GM21423 (cell line): ENCODE measurements around the gene PCP4L1.
"Not testable (repeated sequence)": the region's sequence is repeated elsewhere in the genome, so short reads cannot be mapped to it uniquely, and the experiment has no call there.

ENCODE experiments used
- ATAC-seq: cut with Tn5 transposase; IDR thresholded peaks from one replicate; pipeline ENCODE4 v1.9.1; 2021; ENCODE audit warnings: mild to moderate bottlenecking, moderate library complexity; ENCODE audit not compliant: unreplicated experiment

The PCP4L1 gene

DNA sequence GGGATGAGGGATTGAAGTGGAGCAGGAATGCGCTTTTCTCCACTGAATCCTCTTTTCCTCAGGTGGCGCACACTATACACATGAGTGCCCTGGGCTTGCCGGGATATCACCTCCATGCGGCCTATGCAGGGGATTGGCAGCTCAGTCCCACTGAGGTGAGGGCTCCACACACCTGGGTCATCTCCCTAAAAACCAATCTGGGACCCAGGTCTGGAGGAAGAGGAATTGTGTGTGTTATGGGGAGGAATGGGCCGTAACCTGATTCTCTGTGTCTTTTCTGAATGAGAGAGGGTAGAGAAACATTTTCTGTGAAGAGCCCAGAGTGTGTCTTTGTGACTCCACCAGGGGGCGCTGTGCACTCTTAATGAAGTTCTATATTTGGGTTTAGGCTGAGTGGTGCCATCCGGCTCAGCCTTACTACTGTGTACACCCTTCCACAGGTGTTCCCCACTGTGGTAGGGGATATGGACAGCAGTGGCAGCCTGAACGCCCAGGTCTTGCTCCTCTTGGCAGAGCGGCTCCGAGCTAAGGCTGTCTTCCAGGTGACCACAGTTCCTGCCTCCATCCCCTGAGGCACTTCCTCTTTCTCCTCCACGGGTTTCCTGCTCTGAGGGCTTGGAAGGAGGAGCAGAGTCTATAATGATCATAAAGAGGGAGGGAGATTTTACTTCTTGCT, 31.2 kb upstream of the PCP4L1 start:
- peak; percentile 39 for ATAC-seq

DNA sequence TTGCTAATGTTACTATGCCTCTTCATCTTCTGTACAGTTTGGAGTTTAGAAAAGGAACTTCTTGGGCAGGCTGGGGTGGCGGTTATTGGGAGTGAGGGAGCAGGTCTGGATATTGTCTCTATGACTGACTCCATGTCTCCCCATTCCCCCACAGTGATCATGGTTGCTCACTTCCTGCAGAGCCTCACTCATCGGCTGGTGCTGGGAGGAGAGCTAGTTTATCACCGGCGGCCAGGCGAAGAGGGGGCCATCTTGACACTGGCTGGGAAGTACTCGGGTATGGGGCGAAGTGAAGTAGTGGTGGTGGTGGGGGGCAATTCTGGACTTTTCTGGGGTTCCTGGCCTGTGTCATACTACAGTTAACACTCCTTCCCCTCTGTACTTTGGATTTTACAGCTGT, 30.5 kb upstream of the PCP4L1 start:
- ATAC-seq = no peak

DNA sequence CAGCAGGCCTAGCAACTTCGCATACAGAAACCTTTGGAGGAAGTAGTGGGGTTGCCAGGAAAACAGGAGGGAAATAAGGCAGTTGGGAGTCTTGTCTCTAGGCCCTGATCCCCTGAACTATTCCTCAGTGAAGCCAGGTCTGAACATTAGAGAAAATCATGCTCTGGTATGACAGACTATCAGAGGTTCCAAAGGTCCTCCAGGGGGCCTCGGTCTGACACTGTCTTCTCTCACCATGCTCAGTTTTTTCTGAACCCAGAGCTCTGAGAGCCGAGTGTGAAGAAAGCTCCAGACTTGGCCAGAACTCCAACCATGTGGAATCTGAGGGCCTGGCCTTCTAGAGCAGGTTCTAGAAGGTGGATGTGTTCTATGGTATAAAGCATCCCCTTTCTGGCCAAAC, 28.6 kb upstream of the PCP4L1 start:
- no peak for ATAC-seq

DNA sequence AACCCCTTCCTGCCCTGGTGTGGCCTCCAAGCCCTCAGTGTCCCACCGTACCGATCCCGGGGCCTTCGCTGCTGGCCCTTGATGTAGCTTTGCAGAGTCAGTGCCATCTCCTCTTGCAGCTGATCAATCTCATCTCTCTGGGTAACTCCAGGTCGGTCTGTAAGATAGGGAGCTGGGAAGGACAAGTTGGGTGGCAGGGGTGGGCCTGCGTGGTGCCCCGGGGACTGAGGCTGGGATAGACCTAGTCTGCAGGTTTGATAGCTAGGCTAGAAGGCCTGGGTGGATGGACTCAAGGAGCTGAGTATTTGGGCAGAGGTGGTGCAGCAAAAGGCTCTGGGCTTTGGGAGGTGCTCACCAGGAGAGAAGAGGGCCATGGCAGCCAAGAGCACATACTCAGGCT, 27.8 kb upstream of the PCP4L1 start:
- no peak for ATAC-seq

DNA sequence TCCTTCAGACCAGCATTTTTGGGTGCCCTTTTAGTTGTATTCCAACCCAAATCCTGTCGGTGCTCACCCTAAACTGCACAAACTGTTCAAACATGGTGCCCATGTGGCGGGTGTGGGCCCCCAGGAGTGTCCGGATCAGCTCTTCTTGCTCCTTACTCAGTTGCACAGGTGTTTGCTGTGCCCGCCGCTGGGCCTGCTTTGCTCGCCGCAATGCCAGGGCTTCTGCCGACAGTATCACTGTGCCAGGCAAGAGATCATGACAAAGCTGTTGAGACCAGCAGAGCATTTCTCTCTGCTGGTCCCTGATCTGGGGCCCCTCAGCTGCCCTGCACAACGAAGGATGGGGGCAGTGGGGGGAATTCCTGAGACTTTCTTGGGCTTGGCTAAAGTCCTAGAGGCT, 25.4 kb upstream of the PCP4L1 start:
- ATAC-seq = no peak

DNA sequence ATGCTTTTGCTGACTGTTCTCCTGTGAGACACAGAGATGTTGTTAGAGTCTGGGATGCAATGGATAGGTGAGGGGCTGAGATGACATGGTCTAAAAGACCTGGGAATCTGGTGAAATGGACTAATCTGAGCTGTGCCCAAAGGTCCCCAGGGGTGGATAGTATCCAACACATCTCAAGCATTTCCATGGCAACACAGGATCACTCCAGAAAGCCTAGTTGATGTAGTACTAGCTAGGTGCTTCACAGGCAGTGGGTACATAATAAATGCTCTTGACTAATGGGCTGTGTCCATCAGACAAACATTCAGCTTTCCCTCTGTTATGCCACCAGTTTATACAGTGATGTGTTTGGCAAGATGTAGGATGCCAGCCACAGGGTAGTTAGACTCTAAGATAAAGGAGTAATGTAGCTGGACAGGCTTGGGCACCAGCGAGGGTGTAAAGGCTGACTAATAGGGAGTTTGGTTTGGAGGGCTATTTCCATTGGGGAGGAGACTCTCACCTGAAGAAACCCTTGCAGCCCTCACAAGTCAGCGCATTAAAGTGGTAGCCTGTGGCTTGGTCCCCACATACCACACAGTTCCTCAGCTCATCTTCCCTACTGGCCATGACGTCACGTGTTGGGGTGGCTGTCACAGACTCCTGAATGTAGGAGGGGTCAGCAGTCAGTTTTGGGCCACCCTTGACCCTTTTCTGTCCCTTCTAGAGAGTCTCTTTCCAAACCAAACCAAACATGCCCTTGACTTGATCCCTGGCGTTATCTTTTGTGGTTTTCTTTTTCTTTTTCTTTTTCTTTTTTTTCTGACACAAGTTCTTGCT, 22.4 kb upstream of the PCP4L1 start:
- ATAC-seq = no peak

DNA sequence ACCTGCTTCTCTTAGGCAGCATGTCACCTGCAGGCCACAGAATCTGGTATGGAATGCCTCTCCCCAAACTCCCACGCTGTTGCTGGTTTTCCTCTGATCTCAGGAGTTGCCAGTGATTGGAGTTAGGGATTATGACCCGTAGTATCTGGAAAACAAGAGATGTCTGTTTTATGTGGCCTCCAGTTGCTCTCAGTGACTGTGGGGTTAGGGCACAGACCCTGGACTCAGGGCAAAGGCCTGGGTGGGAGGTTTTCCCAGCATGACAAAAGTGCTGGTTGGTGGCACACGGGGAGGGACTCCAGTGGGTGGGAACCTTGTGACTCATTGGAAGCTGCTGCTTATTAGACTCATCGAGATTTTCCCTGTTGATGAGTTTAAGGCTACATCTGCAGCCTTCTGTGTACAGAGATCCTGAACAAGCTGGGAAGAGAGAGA, 20.5 kb upstream of the PCP4L1 start, which contains the start of gene NR1I3:
TSS of gene NR1I3 (minus strand) at position 165 of the 435 bp plus-strand sequence. CDS start 1,638 bp downstream, outside the sequence.
- ATAC-seq = no peak

DNA sequence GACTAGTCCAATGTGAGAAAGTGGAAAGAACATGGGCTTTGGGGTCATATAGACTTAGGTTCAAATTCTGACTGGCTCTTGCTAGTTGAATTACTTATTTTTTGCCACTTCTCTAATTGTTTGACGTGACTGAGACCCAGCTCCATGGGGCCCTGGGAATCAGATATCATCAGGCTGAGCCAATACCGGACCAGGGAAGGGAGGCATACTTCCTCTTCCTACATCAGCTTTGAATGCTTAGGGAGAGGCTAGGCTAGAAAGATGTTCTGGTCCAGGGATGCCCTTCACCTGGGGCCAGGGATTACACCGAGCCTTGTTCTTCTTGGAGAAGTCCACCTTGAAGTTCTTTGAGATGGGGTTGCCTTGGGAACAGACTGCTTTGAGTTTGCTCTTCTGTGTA, 16.9 kb upstream of the PCP4L1 start:
- ATAC-seq = no peak

DNA sequence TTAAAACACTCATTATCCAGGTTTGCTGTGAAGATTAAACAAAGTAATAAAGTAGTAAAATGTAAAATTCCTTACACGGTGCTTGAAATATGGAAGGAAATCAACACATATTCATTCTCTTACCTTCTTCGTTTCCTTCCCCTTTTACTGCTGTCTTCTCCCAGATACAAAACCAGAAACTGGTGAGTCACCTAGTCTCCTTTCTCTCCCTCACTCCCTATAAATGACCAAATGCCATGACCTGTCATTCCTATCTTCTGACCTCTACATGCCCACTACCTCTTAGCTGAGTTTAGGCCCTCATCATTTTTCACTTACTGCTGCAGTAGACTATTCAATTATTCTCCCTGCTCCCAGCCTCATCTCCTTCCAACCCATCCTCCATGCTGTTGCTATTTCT, 16.2 kb upstream of the PCP4L1 start:
- no peak for ATAC-seq

DNA sequence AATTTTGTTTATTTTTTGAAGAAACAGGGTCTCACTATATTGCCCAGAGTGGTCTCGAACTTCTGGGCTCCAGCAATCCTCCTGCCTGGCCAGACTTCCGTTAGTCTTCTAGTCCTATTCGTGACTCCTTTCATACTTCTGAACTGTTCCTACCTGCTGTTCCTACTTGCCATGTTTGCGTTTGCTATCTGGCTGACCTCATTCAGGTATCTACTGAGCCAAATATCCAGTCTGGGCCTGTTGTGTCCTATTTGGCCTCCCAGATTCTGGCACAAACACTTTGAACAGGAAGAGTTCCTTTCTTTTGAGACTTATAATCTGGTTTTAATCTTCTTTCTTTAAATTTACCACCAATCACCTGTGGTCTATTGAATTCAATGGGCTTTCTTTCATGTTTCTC, 13.7 kb upstream of the PCP4L1 start:
- no peak for ATAC-seq

DNA sequence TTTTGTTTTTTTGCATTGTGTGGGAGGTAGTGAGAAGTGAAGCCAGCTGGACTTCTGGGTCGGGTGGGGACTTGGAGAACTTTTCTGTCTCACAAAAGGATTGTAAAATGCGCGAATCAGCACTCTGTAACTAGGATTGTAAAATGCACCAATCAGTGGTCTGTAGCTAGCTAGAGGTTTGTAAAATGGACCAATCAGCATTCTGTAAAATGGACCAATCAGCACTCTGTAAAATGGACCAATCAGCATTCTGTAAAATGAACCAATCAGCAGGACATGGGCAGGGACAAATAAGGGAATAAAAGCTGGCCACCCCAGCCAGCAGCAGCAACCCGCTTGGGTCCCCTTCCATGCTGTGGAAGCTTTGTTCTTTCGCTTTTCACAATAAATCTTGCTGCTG, 8.4 kb upstream of the PCP4L1 start:
- not testable (repeated sequence) for ATAC-seq

DNA sequence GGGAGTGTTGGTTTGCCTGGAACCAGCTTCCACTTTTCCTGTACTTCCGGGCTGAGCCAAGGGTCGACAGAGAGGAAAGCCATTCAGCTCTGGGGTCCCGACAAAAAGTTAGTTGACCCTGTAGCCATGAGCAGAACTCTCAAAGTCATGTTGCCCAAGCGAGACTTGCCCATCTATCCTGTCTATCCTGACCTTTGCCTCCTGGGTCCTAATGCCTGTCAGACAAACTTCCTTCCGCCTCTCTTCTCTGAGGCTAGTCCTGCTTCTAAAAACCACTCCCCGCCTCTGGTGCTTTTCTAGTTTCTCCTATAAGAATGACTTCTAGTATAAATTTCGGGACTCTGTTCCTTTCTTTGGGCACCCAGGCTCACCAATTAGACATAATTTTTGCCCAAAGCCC, 7.7 kb upstream of the PCP4L1 start:
- no peak for ATAC-seq

DNA sequence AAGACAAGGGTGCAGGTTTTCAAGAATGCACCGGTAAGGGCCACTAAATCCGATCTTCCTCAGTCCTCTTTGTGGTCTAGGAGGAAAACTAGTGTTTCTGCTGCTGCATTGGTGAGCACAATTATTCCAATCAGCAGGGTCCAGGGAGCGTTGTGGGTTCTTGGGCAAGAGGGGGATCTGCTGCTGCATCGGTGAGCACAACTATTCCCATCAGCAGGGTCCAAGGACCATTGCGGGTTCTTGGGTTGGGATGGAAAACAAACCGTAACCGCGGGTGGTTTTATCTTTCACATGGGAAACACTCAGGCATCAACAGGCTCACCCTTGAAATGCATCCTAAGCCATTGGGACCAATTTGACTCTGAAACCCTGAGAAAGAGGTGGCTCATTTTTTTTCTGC, 7.0 kb upstream of the PCP4L1 start:
- ATAC-seq = no peak

DNA sequence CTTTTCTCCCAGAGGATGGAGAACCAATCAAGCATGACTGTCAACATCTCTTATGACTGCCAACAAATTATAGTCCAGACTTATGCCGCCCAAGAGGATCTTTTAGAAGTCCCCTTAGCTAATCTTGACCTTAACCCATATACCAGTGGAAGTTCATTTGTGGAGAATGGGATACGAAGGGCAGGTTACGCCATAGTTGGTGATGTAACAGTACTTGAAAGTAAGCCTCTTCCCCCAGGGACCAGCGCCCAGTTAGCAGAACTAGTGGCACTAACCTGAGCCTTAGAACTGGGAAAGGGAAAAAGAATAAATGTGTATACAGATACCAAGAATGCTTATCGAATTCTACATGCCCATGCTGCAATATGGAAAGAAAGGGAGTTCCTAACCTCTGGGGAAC, 3.2 kb upstream of the PCP4L1 start:
- not testable (repeated sequence) for ATAC-seq

DNA sequence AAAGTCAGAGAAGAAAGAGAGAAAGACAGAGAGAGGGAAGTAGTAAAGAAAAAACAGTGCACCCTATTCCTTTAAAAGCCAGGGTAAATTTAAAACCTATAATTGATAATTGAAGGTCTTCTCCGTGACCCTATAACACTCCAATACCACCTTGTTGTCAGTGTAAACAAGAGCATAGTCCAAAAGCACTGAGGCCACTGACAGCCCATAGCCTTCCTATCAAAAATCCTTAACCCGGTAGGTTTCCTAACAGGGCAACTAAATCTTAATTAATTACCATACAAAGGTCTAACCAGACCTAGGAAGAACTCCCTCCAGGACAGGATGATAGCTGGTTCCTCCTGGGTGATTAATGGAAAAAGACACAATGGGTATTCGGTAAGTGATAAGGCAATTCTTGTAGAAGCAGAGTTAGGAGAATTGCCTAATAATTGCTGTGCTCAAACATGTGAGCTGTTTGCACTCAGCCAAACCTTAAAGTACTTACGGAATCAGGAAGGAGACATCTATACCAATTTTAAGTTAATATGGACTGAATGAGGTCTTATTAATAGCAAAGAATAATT, 2.5 kb upstream of the PCP4L1 start:
- ATAC-seq = not testable (repeated sequence)

DNA sequence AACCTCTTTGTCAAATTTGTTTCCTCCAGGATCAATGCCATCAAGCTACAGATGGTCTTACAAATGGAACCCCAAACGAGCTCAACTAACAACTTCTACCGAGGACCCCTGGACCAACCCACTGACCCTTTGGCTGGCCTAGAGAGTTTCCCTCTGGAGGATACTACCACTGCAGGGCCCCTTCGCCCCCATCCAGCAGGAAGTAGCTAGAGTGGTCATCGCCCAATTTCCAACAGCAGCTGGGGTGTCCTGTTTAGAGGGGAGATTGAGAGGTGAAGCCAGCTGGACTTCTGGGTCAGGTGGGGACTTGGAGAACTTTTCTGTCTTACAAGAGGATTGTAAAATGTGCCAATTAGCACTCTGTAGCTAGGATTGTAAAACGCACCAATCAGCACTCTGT, 1.4 kb upstream of the PCP4L1 start:
- not testable (repeated sequence) for ATAC-seq

DNA sequence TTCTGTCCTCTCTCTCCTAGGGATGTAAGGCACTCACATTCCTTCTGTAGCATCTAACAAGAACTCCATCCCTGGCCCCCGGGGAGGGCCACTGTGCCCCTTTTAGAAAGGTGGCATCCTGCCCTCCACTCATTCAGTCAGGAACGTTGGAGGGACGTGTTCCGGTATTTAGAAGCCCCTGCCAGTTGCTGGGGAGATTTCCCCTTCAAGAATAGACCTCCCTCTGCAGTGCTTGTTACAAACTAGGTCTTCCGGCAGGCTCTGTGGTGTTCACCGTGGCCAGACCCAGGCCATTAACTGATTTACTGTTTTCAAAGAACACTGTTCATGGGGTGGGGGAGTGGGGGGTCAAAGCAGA, 779 bp downstream of the PCP4L1 start:
- no peak for ATAC-seq

DNA sequence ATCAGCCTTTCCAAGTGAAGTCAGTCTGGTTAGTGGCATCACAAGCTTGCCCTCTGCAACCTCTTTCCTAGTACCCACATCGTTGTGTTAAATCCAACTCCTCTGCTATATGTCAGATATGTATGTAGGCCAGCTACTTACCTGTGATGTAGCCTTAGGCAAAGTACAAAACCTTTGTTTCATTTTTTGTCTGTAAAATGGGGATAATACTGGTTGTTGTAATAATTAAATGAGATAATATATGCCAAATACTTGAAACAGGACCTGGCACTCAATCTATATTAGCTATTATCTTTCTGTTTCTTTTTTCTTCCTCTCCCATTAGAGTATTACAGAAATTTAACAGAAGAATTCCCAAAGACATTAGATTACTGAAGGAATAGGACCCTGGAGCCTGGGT, 1.2 kb downstream of the PCP4L1 start:
- no peak for ATAC-seq

DNA sequence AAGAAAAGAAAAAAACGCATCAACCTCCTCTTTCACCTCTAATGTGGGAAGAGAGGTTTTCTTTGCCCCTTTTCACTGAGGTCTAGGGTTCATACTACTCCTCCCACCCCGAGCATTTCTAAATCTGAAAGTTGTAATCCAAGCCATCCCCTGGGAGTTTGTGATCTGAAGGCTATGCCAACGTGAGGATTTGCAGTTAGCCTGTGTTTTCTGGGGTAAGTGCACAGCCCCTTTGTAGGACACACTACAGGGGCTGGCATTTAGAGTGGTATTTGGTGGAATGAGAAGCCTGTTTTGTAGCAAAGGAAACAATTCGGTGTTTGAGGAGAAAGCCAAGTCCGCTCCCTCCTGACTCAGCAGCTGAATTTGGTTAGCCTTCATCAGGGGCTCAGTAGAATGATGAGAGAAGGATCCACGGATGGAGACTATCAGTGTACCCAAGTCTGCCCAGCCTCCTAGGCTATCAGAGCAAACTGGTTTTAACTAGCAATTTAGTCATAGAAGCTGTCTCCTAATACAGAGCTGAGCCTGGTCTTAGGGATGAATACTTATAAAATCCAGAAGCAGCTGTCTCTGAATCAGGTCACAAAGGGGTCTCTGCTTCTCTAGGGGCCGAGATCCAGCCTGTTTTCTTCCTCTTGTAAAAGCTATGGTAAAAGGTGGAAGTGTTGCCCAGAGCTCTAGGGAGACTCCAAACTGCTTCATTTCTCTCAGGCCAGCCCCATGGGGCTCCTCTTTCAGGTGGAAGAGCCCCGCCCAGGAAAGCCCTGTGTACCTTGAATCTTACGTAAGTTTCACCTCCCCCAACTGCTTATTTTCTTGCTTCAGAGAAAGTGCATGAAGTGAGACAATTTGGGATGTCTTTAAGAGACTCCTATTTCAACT, 2.1 kb downstream of the PCP4L1 start:
- no peak for ATAC-seq

DNA sequence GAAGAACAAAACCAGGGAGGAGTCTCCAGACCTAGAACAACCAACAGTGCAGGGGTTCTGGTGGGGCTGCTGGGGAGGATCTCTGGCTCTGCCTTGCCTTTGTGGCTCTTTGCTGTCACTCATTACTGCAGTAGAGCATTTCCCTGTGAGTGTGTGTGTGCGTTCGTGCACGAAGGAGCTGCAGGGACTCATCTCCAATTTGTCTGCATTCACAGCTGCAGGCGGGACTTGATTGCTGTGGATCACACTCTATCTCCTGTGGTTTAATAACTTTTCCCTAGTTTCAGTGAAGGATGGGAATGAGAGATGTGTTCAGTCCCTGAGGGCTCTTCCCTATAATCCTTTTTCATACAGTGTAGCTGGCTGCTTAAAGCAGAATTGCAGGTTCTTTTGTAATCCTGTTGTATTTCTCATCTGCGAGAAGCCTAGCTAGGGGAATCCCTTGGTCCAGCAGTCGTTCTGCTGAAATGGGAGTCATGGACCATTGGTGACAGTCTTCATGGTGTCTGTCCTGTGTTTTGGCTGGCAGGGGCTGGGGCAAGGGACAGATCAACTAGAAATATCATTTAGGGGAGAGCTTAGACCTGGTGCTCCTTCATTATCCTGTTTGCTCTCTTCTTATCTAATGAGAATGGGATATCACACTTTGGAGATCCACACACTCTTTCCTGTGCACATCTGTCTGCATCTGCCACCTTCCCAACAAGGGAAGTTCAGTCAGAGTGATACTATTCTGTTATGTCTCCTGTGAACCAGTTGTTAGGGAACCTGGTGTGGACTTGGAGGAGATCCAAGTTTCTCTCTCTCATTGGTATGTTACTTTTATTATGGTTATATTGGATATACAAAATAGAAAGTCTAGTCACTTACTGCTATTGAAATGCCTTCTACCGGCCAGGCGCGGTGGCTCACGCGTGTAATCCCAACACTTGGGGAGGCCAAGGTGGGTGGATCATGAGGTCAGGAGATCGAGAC, 3.0 kb downstream of the PCP4L1 start:
- no peak for ATAC-seq
